ENCODE measurements around the gene NEAT1.

The NEAT1 gene

GRCh38 chr11:65492637-65493366, 70.2 kb downstream of the NEAT1 start:
- no peak for TF ChIP-seq CTCF (IDR thresholded peaks at IDR 0.05; ENCODE audit: borderline replicate concordance, insufficient read depth, low read depth, low read length)
- H3K4me3 ChIP-seq (ENCODE audit: low read depth, low read length), result no peak overlapping the region

GRCh38 chr11:65493367-65494176, 71.0 kb downstream of the NEAT1 start:
- no peak for TF ChIP-seq CTCF (IDR thresholded peaks at IDR 0.05; ENCODE audit: borderline replicate concordance, insufficient read depth, low read depth, low read length)
- peak overlapping the region; percentile 0 for H3K4me3 ChIP-seq (ENCODE audit: low read depth, low read length)

Data from GM12875 (cell line).